H9 (cell line): ENCODE results near the gene SLF1. TPM values are rescaled to one million over a fixed set of nuclear protein-coding genes. Genes with fewer than 3 reads are reported as not detected.

Experiments used
- DNase-seq: peaks from one replicate; pipeline ENCODE4 v3.0.0-alpha.2; 2017
- H2AFZ ChIP-seq: one replicate; pipeline ENCODE4 v1.6.1; 2013; ENCODE audit warnings: mild to moderate bottlenecking, low read length, control low read depth, moderate library complexity
- H2AK5ac ChIP-seq: 2 replicates; pipeline ENCODE4 v1.6.1; 2013; ENCODE audit warnings: low read length, control low read depth, mixed read lengths; ENCODE audit not compliant: insufficient read length
- H2BK120ac ChIP-seq: one replicate; pipeline ENCODE4 v1.6.1; 2013; ENCODE audit warnings: low read depth, mild to moderate bottlenecking, low read length, control low read depth, inconsistent platforms; ENCODE audit not compliant: poor library complexity, severe bottlenecking
- H2BK12ac ChIP-seq: 2 replicates; pipeline ENCODE4 v1.6.1; 2013; ENCODE audit warnings: low read length, control low read depth, mixed read lengths, low read depth; ENCODE audit not compliant: insufficient read length
- H2BK15ac ChIP-seq: 2 replicates; pipeline ENCODE4 v1.6.1; 2013; ENCODE audit warnings: low read depth, low read length, control low read depth
- H2BK20ac ChIP-seq: one replicate; pipeline ENCODE4 v1.6.1; 2013; ENCODE audit warnings: low read depth, mild to moderate bottlenecking, low read length, control low read depth, inconsistent platforms; ENCODE audit not compliant: poor library complexity, severe bottlenecking
- H2BK5ac ChIP-seq: 2 replicates; pipeline ENCODE4 v1.6.1; 2013; ENCODE audit warnings: low read length, control low read depth, mixed read lengths; ENCODE audit not compliant: insufficient read length
- H3K14ac ChIP-seq: 2 replicates; pipeline ENCODE4 v1.6.1; 2013; ENCODE audit warnings: low read length, control low read depth; ENCODE audit not compliant: insufficient read depth
- H3K18ac ChIP-seq: 2 replicates; pipeline ENCODE4 v1.6.1; 2013; ENCODE audit warnings: low read depth, mild to moderate bottlenecking, mixed read lengths, low read length, control low read depth; ENCODE audit not compliant: insufficient read length
- H3K23ac ChIP-seq: 2 replicates; pipeline ENCODE4 v1.6.1; 2013; ENCODE audit warnings: low read length, control low read depth, mixed read lengths, low read depth; ENCODE audit not compliant: insufficient read length
- H3K23me2 ChIP-seq: 2 replicates; pipeline ENCODE4 v1.6.1; 2013; ENCODE audit warnings: low read depth, mild to moderate bottlenecking, mixed read lengths, low read length, control low read depth; ENCODE audit not compliant: insufficient read length, poor library complexity, severe bottlenecking
- H3K27ac ChIP-seq: 2 replicates; pipeline ENCODE4 v1.5.1; 2013; ENCODE audit warnings: low read length, control low read depth, mixed read lengths, low read depth; ENCODE audit not compliant: insufficient read length
- H3K27me3 ChIP-seq: 2 replicates; pipeline ENCODE4 v1.6.1; 2013; ENCODE audit warnings: low read length, control low read depth, inconsistent platforms; ENCODE audit not compliant: insufficient read depth
- H3K4ac ChIP-seq: 2 replicates; pipeline ENCODE4 v1.6.1; 2013; ENCODE audit warnings: low read depth, mild to moderate bottlenecking, control low read depth, inconsistent platforms, low read length, moderate library complexity
- H3K4me1 ChIP-seq: 2 replicates; pipeline ENCODE4 v1.6.1; 2013; ENCODE audit warnings: low read length, control low read depth, inconsistent platforms; ENCODE audit not compliant: insufficient read depth
- H3K4me2 ChIP-seq: 2 replicates; pipeline ENCODE4 v1.6.1; 2013; ENCODE audit warnings: low read length, control low read depth, mixed read lengths; ENCODE audit not compliant: insufficient read length, insufficient read depth
- H3K56ac ChIP-seq: 2 replicates; pipeline ENCODE4 v1.6.1; 2013; ENCODE audit warnings: low read depth, mild to moderate bottlenecking, mixed read lengths, low read length, control low read depth; ENCODE audit not compliant: insufficient read length
- H3K79me1 ChIP-seq: 2 replicates; pipeline ENCODE4 v1.6.1; 2013; ENCODE audit warnings: low read depth, mild to moderate bottlenecking, moderate library complexity, low read length, control low read depth, inconsistent platforms; ENCODE audit not compliant: insufficient read depth, poor library complexity, severe bottlenecking
- H3K79me2 ChIP-seq: 2 replicates; pipeline ENCODE4 v1.6.1; 2013; ENCODE audit warnings: low read length, control low read depth, inconsistent platforms; ENCODE audit not compliant: insufficient read depth
- H3K9ac ChIP-seq: 2 replicates; pipeline ENCODE4 v1.6.1; 2013; ENCODE audit warnings: low read length, control low read depth, mixed read lengths; ENCODE audit not compliant: insufficient read length; ENCODE audit errors: extremely low read depth
- H3K9me3 ChIP-seq: one replicate; pipeline ENCODE4 v1.6.1; 2013; ENCODE audit warnings: low read depth, low read length, inconsistent platforms; ENCODE audit not compliant: control insufficient read depth
- H3T11ph ChIP-seq: one replicate; pipeline ENCODE4 v1.6.1; 2013; ENCODE audit warnings: mild to moderate bottlenecking, low read length, control low read depth, inconsistent platforms
- H4K20me1 ChIP-seq: one replicate; pipeline ENCODE4 v1.6.1; 2013; ENCODE audit not compliant: control insufficient read depth, insufficient read length, insufficient read depth
- H4K5ac ChIP-seq: 2 replicates; pipeline ENCODE4 v1.6.1; 2013; ENCODE audit warnings: low read depth, mild to moderate bottlenecking, mixed read lengths, low read length, control low read depth; ENCODE audit not compliant: insufficient read length
- H4K8ac ChIP-seq: replicated peaks from 2 replicates; pipeline ENCODE4 v1.6.1; 2013; ENCODE audit warnings: low read length, control low read depth, mixed read lengths, low read depth; ENCODE audit not compliant: insufficient read length
- H4K91ac ChIP-seq: 2 replicates; pipeline ENCODE4 v1.6.1; 2013; ENCODE audit warnings: low read depth, mild to moderate bottlenecking, moderate library complexity, mixed read lengths, low read length, control low read depth; ENCODE audit not compliant: insufficient read length
- H3K27ac Mint-ChIP-seq, 3 experiments: 2 replicates in 2 of 3; 3 replicates in 1 of 3; pipeline ENCODE4 v1.8.0; 2020 to 2021; ENCODE audit warnings: mixed read lengths in 3 of 3, mild to moderate bottlenecking in 1 of 3, moderate library complexity in 1 of 3
- H3K27me3 Mint-ChIP-seq: 2 replicates; pipeline ENCODE4 v1.8.0; 2021; ENCODE audit warnings: low read depth, mild to moderate bottlenecking, moderate library complexity, mixed read lengths
- H3K36me3 Mint-ChIP-seq, 3 experiments: 2 replicates in 2 of 3; 3 replicates in 1 of 3; pipeline ENCODE4 v1.8.0; 2020 to 2021; ENCODE audit warnings: low read depth in 3 of 3, mixed read lengths in 3 of 3; ENCODE audit not compliant: insufficient read depth in 1 of 3
- H3K4me1 Mint-ChIP-seq, 2 experiments: 2 replicates each; pipeline ENCODE4 v1.8.0; 2020; ENCODE audit warnings: mixed read lengths in 2 of 2
- H3K4me3 Mint-ChIP-seq, 2 experiments: 2 replicates in 1 of 2; 3 replicates in 1 of 2; pipeline ENCODE4 v1.8.0; 2020 to 2021; ENCODE audit warnings: mild to moderate bottlenecking in 2 of 2, mixed read lengths in 2 of 2, moderate library complexity in 1 of 2
- H3K9me3 Mint-ChIP-seq, 2 experiments: 2 replicates in 1 of 2; 3 replicates in 1 of 2; pipeline ENCODE4 v1.8.0; 2020; ENCODE audit warnings: mild to moderate bottlenecking in 2 of 2, mixed read lengths in 2 of 2, moderate library complexity in 1 of 2
- WGBS: extraction: QIAGEN DNeasy Blood & Tissue Kit; methylation state at CpG from one replicate; pipeline ENCODE4 v1.1.7; 2013; ENCODE audit warnings: missing lambda C conversion rate, low lambda C conversion rate, mixed read lengths; ENCODE audit not compliant: insufficient read length; ENCODE audit errors: extremely low coverage; 5-methylcytosine and 5-hydroxymethylcytosine counted together
- total RNA-seq: library from RNA; stranded (reverse); gene quantifications from 2 replicates; pipeline ENCODE4 v1.2.1, GENCODE V29; 2021
- TF ChIP-seq, protein P1 (sequence below): fragments of 200-600 bp; sonication (generic); conservative IDR thresholded peaks from 3 replicates; pipeline ENCODE4 v1.8.0; 2021; ENCODE audit warnings: antibody characterized with exemption, mild to moderate bottlenecking

The SLF1 gene
- total RNA-seq, 1 experiment from 2014 or later, result 12.5 TPM

DNA sequence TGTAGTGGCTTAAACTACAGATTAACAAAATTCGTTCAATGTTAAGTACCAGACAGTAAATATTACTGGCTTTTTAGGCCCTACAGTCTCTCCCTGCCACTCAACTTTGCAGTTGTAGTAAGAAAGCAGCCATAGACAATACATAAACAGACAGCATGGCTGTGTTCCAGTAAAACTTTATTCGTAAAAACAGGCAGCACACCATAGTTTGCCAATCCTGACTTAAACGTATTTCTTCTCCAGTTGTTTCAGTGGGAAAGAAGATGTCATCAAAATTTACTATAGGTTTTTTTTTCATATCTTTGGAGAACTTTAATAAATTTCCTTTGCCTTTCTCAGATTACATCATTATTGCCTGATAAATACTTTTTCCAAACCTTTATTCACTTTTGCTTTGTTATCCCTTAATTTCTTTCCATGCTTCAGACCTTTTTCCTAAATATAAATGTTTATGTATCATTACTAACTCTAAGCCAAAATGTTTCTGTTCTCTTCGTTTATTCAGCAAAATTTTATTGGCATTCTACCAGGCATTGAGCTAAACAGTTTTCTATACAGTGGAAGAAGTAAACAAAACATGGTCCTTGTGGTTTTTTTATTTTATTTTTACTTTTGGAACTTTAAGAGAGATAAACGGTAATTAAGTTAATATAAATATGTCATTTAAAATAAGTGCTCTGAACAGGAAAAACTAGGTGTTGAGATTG, 64.5 kb downstream of the SLF1 start:
- H2BK20ac ChIP-seq, result no peak overlapping the region
- no peak overlapping the region for H3K4me3 Mint-ChIP-seq
- H2BK120ac ChIP-seq, result no peak overlapping the region
- H4K8ac ChIP-seq, result no peak overlapping the region
- H2BK15ac ChIP-seq, result no peak overlapping the region
- no peak overlapping the region for H3K14ac ChIP-seq
- H3K18ac ChIP-seq, result no peak overlapping the region
- no peaks in the 10 kb centered on the region for H3K23me2 ChIP-seq
- no peak overlapping the region for H3K4me2 ChIP-seq
- H3K27ac Mint-ChIP-seq, result peak overlapping the region in 1 of 3 experiments; percentile 57; a peak in 2 of 7 replicates
- H4K20me1 ChIP-seq, result no peaks in the 10 kb centered on the region
- H2BK12ac ChIP-seq, result no peak overlapping the region
- H3K56ac ChIP-seq, result no peak overlapping the region
- WGBS, result 100% methylated on average over 1 of the region's 5 CpGs
- H3K4me1 Mint-ChIP-seq, result peaks cover 3 to 4% of the 10 kb centered on the region in 2 experiments; a peak in 3 of 4 replicates
- no peak overlapping the region for H4K5ac ChIP-seq
- no peak overlapping the region for H4K91ac ChIP-seq
- H3K9me3 Mint-ChIP-seq, result no peaks in the 10 kb centered on the region
- DNase-seq, result no peak
- H3K79me1 ChIP-seq, result no peaks in the 10 kb centered on the region
- H3K36me3 Mint-ChIP-seq, result peaks cover 0 to 27% (median 18%) of the 10 kb centered on the region in 3 experiments; a peak in 6 of 7 replicates
- no peak overlapping the region for H3K23ac ChIP-seq
- H3K27me3 ChIP-seq, result no peaks in the 10 kb centered on the region
- no peaks in the 10 kb centered on the region for H3K79me2 ChIP-seq
- no peak overlapping the region for H3T11ph ChIP-seq
- H3K9me3 ChIP-seq, result no peaks in the 10 kb centered on the region
- TF ChIP-seq, protein P1, sequence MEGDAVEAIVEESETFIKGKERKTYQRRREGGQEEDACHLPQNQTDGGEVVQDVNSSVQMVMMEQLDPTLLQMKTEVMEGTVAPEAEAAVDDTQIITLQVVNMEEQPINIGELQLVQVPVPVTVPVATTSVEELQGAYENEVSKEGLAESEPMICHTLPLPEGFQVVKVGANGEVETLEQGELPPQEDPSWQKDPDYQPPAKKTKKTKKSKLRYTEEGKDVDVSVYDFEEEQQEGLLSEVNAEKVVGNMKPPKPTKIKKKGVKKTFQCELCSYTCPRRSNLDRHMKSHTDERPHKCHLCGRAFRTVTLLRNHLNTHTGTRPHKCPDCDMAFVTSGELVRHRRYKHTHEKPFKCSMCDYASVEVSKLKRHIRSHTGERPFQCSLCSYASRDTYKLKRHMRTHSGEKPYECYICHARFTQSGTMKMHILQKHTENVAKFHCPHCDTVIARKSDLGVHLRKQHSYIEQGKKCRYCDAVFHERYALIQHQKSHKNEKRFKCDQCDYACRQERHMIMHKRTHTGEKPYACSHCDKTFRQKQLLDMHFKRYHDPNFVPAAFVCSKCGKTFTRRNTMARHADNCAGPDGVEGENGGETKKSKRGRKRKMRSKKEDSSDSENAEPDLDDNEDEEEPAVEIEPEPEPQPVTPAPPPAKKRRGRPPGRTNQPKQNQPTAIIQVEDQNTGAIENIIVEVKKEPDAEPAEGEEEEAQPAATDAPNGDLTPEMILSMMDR, result no peak
- no peak overlapping the region for H3K4ac ChIP-seq
- no peak overlapping the region for H2AK5ac ChIP-seq
- H2BK5ac ChIP-seq, result no peak overlapping the region
- H3K27ac ChIP-seq, result no peak overlapping the region
- H3K9ac ChIP-seq, result no peak overlapping the region
- no peaks in the 10 kb centered on the region for H3K27me3 Mint-ChIP-seq
- H2AFZ ChIP-seq, result no peak overlapping the region
- no peaks in the 10 kb centered on the region for H3K4me1 ChIP-seq
